WTC11 (cell line): Measurements from ENCODE around the gene MIGA2. TPM values are rescaled to one million over a fixed set of nuclear protein-coding genes. Genes with fewer than 3 reads are reported as not detected.
A peak's percentile ranks its signal among the peaks of the same experiment; 100 is the strongest.

Experiments
- ATAC-seq: fragments of 200-7000 bp; cut with Tn5 transposase; 2 replicates; pipeline ENCODE4 v1.10.0; 2021; ENCODE audit warnings: mild to moderate bottlenecking, moderate library complexity
- CTCF ChIA-PET: fragments of 300-600 bp; sonication (Branson Sonifier 250); formaldehyde crosslinking; loops from one replicate; lab custom pipeline; 2021; ENCODE audit warnings: antibody characterized with exemption; lab: Charles Lee
- POLR2A ChIA-PET: fragments of 350-600 bp; sonication (Branson Sonifier 250); formaldehyde crosslinking; loops from one replicate; lab custom pipeline; 2021; ENCODE audit warnings: antibody characterized with exemption; lab: Charles Lee
- DNase-seq: peaks from one replicate; pipeline ENCODE4 v3.0.0; 2021; ENCODE audit warnings: low spot score
- H3K27ac Mint-ChIP-seq: 2 replicates; pipeline ENCODE4 v1.8.0; 2021; ENCODE audit warnings: mixed read lengths
- H3K27me3 Mint-ChIP-seq: 2 replicates; pipeline ENCODE4 v1.8.0; 2021; ENCODE audit warnings: low read depth, mild to moderate bottlenecking, moderate library complexity, mixed read lengths
- H3K36me3 Mint-ChIP-seq: 2 replicates; pipeline ENCODE4 v1.8.0; 2021; ENCODE audit warnings: mixed read lengths
- H3K4me1 Mint-ChIP-seq: 2 replicates; pipeline ENCODE4 v1.8.0; 2022; ENCODE audit warnings: mixed read lengths
- H3K4me3 Mint-ChIP-seq: 2 replicates; pipeline ENCODE4 v1.8.0; 2021; ENCODE audit warnings: mild to moderate bottlenecking, moderate library complexity, mixed read lengths
- H3K9me3 Mint-ChIP-seq: 2 replicates; pipeline ENCODE4 v1.8.0; 2021; ENCODE audit warnings: mixed read lengths
- ATF3 ChIP-seq: sonication (generic); formaldehyde crosslinking; conservative IDR thresholded peaks from 2 replicates; pipeline ENCODE4 v1.8.1; 2022; ENCODE audit warnings: mild to moderate bottlenecking, missing genetic modification reagents
- CTCF ChIP-seq: fragments of 200-600 bp; IDR thresholded peaks from 2 replicates; pipeline ENCODE4 v1.8.0; 2022; ENCODE audit warnings: antibody characterized with exemption
- E2F4 ChIP-seq: sonication (generic); formaldehyde crosslinking; IDR thresholded peaks from 2 replicates; pipeline ENCODE4 v1.8.1; 2022; ENCODE audit warnings: low read depth, mild to moderate bottlenecking, moderate library complexity, missing genetic modification reagents, borderline replicate concordance
- FOXJ3 ChIP-seq: sonication (generic); formaldehyde crosslinking; IDR thresholded peaks from 2 replicates; pipeline ENCODE4 v1.9.0; 2021; ENCODE audit warnings: missing genetic modification reagents, mild to moderate bottlenecking, borderline replicate concordance
- FOXP1 ChIP-seq: sonication (generic); formaldehyde crosslinking; IDR thresholded peaks from 2 replicates; pipeline ENCODE4 v1.8.0; 2022; ENCODE audit warnings: missing genetic modification reagents, mild to moderate bottlenecking, moderate library complexity, borderline replicate concordance
- IRF2 ChIP-seq: sonication (generic); formaldehyde crosslinking; IDR thresholded peaks from 2 replicates; pipeline ENCODE4 v1.8.0; 2022; ENCODE audit warnings: low read depth, missing genetic modification reagents, borderline replicate concordance
- KAT7 ChIP-seq: sonication (generic); formaldehyde crosslinking; IDR thresholded peaks from 2 replicates; pipeline ENCODE4 v1.8.1; 2023; ENCODE audit warnings: missing genetic modification reagents, mild to moderate bottlenecking, borderline replicate concordance
- NFE2L1 ChIP-seq: sonication (generic); formaldehyde crosslinking; IDR thresholded peaks from 2 replicates; pipeline ENCODE4 v1.8.1; 2023; ENCODE audit warnings: missing genetic modification reagents
- TP53 ChIP-seq: sonication (generic); formaldehyde crosslinking; IDR thresholded peaks from 2 replicates; pipeline ENCODE4 v1.8.1; 2023; ENCODE audit warnings: mild to moderate bottlenecking, missing genetic modification reagents
- USF1 ChIP-seq: sonication (generic); formaldehyde crosslinking; IDR thresholded peaks from 2 replicates; pipeline ENCODE4 v1.8.0; 2022; ENCODE audit warnings: mild to moderate bottlenecking, missing genetic modification reagents
- ZNF423 ChIP-seq: fragments of 250-450 bp; sonication (Bioruptor Pico); IDR thresholded peaks from 2 replicates; pipeline ENCODE4 v2.1.2; 2022; ENCODE audit warnings: mild to moderate bottlenecking, moderate library complexity
- ZNF425 ChIP-seq: fragments of 250-450 bp; sonication (Bioruptor Pico); conservative IDR thresholded peaks from 2 replicates; pipeline ENCODE4 v1.9.0; 2021; ENCODE audit warnings: mild to moderate bottlenecking
- ZNF532 ChIP-seq: fragments of 250-450 bp; sonication (Bioruptor Pico); IDR thresholded peaks from 2 replicates; pipeline ENCODE4 v1.9.0; 2021; ENCODE audit warnings: mild to moderate bottlenecking, borderline replicate concordance
- total RNA-seq: library from RNA; stranded (reverse); gene quantifications from 3 replicates; pipeline ENCODE4 v1.2.3, GENCODE V29; 2021

MIGA2 gene
- total RNA-seq, 1 experiment from 2014 or later = 61.7 TPM

GRCh38 chr9:129036923-129037766 is 719 bp downstream of the MIGA2 start:
- H3K4me1 Mint-ChIP-seq = peaks cover 15% of the 10 kb centered on the region
- H3K27ac Mint-ChIP-seq = peak overlapping the region; percentile 75
- CTCF ChIA-PET = interaction anchor here (0.6 to 1.7 kb wide), 15 partner anchors 8 to 701 kb away, joined by 3 to 11 read pairs (median 3); partner anchors contain the start of genes ENDOG, SH3GLB2, SPOUT1 and ZDHHC12
- POLR2A ChIA-PET = interaction anchor here (0.5 kb wide), 1 partner anchor 276 kb away, joined by 3 read pairs; no protein-coding TSS in a partner anchor
- H3K36me3 Mint-ChIP-seq = peaks cover 9% of the 10 kb centered on the region; the same call in 1 of the 2 replicates
- no peaks in the 10 kb centered on the region for H3K27me3 Mint-ChIP-seq
- peak overlapping the region; percentile 96 for H3K4me3 Mint-ChIP-seq
- ATAC-seq (no peak), DNase-seq (no peak)
- H3K9me3 Mint-ChIP-seq = no peaks in the 10 kb centered on the region
- TF ChIP-seq USF1 = no peak
- no peak for TF ChIP-seq ZNF532 (CRISPR knock-in tag)
- 0 out of 2 replicates have a peak, but pooled peaks have one; percentile 42 for TF ChIP-seq E2F4 (CRISPR knock-in tag)
- no peak for TF ChIP-seq CTCF
- peak; percentile 13; the same call in 1 of the 2 replicates for TF ChIP-seq FOXP1
- no peak for TF ChIP-seq ATF3 (CRISPR knock-in tag)
- 0 out of 2 replicates have a peak, but pooled peaks have one; percentile 35 for TF ChIP-seq ZNF423 (CRISPR knock-in tag)
- TF ChIP-seq TP53 = no peak
- no peak for TF ChIP-seq IRF2
- TF ChIP-seq KAT7 = 0 out of 2 replicates have a peak, but pooled peaks have one; percentile 19
- TF ChIP-seq FOXJ3 = no peak
- no peak for TF ChIP-seq ZNF425

GRCh38 chr9:129037767-129038098 is 1.3 kb downstream of the MIGA2 start:
- CTCF ChIA-PET = interaction anchor here (1.0 to 1.7 kb wide), 3 partner anchors 8 to 45 kb away, joined by 3 to 11 read pairs (median 4); partner anchors contain the start of gene SH3GLB2

More at GRCh38 chr9:129037767-129038098, 1.3 kb downstream of the MIGA2 start:
- Mint-ChIP-seq H3K4me3 (peak overlapping the region; percentile 96), H3K9me3 (no peaks in the 10 kb centered on the region), H3K27me3 (no peaks in the 10 kb centered on the region), H3K27ac (no peak overlapping the region), H3K36me3 (peaks cover 15% of the 10 kb centered on the region), H3K4me1 (peaks cover 15% of the 10 kb centered on the region)
- no peak for ATAC-seq
- POLR2A ChIA-PET = no interaction called here
- no peak for DNase-seq
- no peak for TF ChIP-seq ZNF425
- no peak for TF ChIP-seq NFE2L1 (CRISPR knock-in tag)
